PC-3 (cell line): ENCODE measurements around the gene ARID1A. TPM values are rescaled to one million over a fixed set of nuclear protein-coding genes. Genes with fewer than 3 reads are reported as not detected.

Source experiments
- ATAC-seq: fragments of 200-7000 bp; cut with Tn5 transposase; 2 replicates; pipeline ENCODE4 v1.9.1; 2020; ENCODE audit warnings: mild to moderate bottlenecking, moderate library complexity
- BruUV-seq: library from RNA; stranded (reverse); fragments of 400-500 nt; replicated peaks from 2 replicates; lab custom pipeline; 2021; lab: Mats Ljungman, UMichigan
- CTCF ChIA-PET: fragments of 300-600 bp; sonication (Branson Sonifier 250); formaldehyde crosslinking; loops from one replicate; lab custom pipeline; 2022; ENCODE audit warnings: antibody characterized with exemption; lab: Charles Lee
- POLR2A ChIA-PET: fragments of 300-600 bp; sonication (Branson Sonifier 250); formaldehyde crosslinking; loops from one replicate; lab custom pipeline; 2022; ENCODE audit warnings: antibody characterized with exemption; ENCODE audit not compliant: unreplicated experiment; lab: Charles Lee
- DNase-seq: peaks from one replicate; pipeline ENCODE4 v3.0.0-alpha.2; 2015
- H2AFZ ChIP-seq: fragments of 300-600 bp; sonication (generic); 2 replicates; pipeline ENCODE4 v1.6.0; 2016; ENCODE audit warnings: antibody characterized with exemption, low read length
- H3F3A ChIP-seq: fragments of 300-600 bp; sonication (generic); one replicate; pipeline ENCODE4 v1.6.0; 2017; ENCODE audit warnings: antibody characterized with exemption, low read length, control low read depth, mild to moderate bottlenecking; ENCODE audit not compliant: unreplicated experiment
- H3K27ac ChIP-seq: fragments of 300-600 bp; sonication (generic); 2 replicates; pipeline ENCODE4 v1.5.1; 2016; ENCODE audit warnings: mild to moderate bottlenecking, low read length
- H3K27me3 ChIP-seq: fragments of 300-600 bp; sonication (generic); 2 replicates; pipeline ENCODE4 v1.6.1; 2016; ENCODE audit warnings: low read length, mixed read lengths
- H3K36me3 ChIP-seq: fragments of 300-600 bp; sonication (generic); 2 replicates; pipeline ENCODE4 v1.6.1; 2016; ENCODE audit warnings: low read depth, mixed run types, low read length, mixed read lengths
- H3K4me1 ChIP-seq: fragments of 300-600 bp; sonication (generic); 2 replicates; pipeline ENCODE4 v1.5.1; 2016; ENCODE audit warnings: low read length; ENCODE audit not compliant: insufficient read depth
- H3K4me2 ChIP-seq: fragments of 300-600 bp; sonication (generic); 2 replicates; pipeline ENCODE4 v1.6.0; 2016; ENCODE audit warnings: low read length
- H3K4me3 ChIP-seq: fragments of 300-600 bp; sonication (generic); 2 replicates; pipeline ENCODE4 v1.5.1; 2016; ENCODE audit warnings: mild to moderate bottlenecking, low read length, mixed read lengths
- H3K79me2 ChIP-seq: fragments of 300-600 bp; sonication (generic); 2 replicates; pipeline ENCODE4 v1.6.1; 2017; ENCODE audit warnings: low read length, mixed read lengths
- H3K9ac ChIP-seq: fragments of 300-600 bp; sonication (generic); 2 replicates; pipeline ENCODE4 v1.6.0; 2016; ENCODE audit warnings: mild to moderate bottlenecking, low read length
- H3K9me2 ChIP-seq: fragments of 300-600 bp; sonication (generic); replicated peaks from 2 replicates; pipeline ENCODE4 v1.6.1; 2016; ENCODE audit warnings: mixed run types, low read length, mixed read lengths
- H3K9me3 ChIP-seq: fragments of 300-600 bp; sonication (generic); 2 replicates; pipeline ENCODE4 v1.6.1; 2016; ENCODE audit warnings: low read length, mixed read lengths
- H4K20me1 ChIP-seq: fragments of 300-600 bp; sonication (generic); 2 replicates; pipeline ENCODE4 v1.6.1; 2016; ENCODE audit warnings: low read length, mixed read lengths
- CTCF ChIP-seq: fragments of 300-600 bp; sonication (generic); conservative IDR thresholded peaks from 2 replicates; pipeline ENCODE4 v1.5.1; 2017; ENCODE audit warnings: antibody characterized with exemption, low read depth, mild to moderate bottlenecking, low read length
- EZH2 ChIP-seq: fragments of 300-600 bp; sonication (generic); IDR thresholded peaks from one replicate; pipeline ENCODE4 v1.6.1; 2017; ENCODE audit warnings: antibody characterized with exemption, mild to moderate bottlenecking, low read length; ENCODE audit not compliant: unreplicated experiment
- EZH2phosphoT487 ChIP-seq: fragments of 300-600 bp; sonication (generic); IDR thresholded peaks from 2 replicates; pipeline ENCODE4 v1.6.1; 2018; ENCODE audit warnings: mild to moderate bottlenecking, antibody characterized with exemption, low read length, borderline replicate concordance
- intact Hi-C: fragments of 100-400 bp; cut with micrococcal nuclease; formaldehyde crosslinking; loops from 2 replicates; pipeline ENCODE4 v1.9.0; 2023
- total RNA-seq: library from RNA; depleted of rRNA; stranded (reverse); fragments of >200 nt; gene quantifications from 2 replicates; pipeline ENCODE4 v1.2.3, GENCODE V29; 2014

Gene ARID1A
- total RNA-seq, 1 experiment from 2014 or later = 43.8 TPM

DNA sequence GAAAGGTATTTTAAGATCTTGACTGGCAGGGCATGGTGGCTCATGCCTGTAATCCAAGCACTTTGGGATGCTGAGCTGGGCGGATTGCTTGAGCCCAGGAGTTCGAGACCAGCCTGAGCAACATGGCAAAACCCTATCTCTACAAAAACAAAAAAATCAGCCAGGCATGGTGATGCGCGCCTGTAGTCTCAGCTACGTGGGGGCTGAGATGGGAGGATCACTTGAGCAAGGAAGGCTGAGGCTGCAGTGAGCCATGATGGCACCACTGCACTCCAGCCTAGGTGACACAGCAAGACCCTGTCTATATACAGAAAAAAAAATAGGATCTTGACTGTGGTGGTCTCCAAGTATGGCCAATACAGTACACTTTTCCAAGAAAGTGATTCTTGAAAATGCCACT, 16.0 kb downstream of the ARID1A start:
- peaks cover 98% of the 10 kb centered on the region for H3K79me2 ChIP-seq
- BruUV-seq = no TSS peak
- no peaks in the 10 kb centered on the region for H3K27me3 ChIP-seq
- ChIA-PET POLR2A (no interaction called here), CTCF (no interaction called here)
- no peaks in the 10 kb centered on the region for H3K9me2 ChIP-seq
- intact Hi-C loops = no loop called here
- TF ChIP-seq EZH2 (no peak), CTCF (no peak)
- H3K4me1 ChIP-seq = peaks cover 13% of the 10 kb centered on the region
- peaks cover 2% of the 10 kb centered on the region for H3F3A ChIP-seq
- H3K36me3 ChIP-seq = peaks cover 12% of the 10 kb centered on the region; the same call in 1 of the 2 replicates
- H3K9me3 ChIP-seq = no peaks in the 10 kb centered on the region
- H3K4me3 ChIP-seq = no peak overlapping the region
- H3K4me2 ChIP-seq = no peak overlapping the region
- ATAC-seq = no peak
- H3K9ac ChIP-seq = no peak overlapping the region
- H2AFZ ChIP-seq = no peak overlapping the region
- peaks cover 8% of the 10 kb centered on the region; the same call in 1 of the 2 replicates for H4K20me1 ChIP-seq
- no peak for DNase-seq
- H3K27ac ChIP-seq = no peak overlapping the region

DNA sequence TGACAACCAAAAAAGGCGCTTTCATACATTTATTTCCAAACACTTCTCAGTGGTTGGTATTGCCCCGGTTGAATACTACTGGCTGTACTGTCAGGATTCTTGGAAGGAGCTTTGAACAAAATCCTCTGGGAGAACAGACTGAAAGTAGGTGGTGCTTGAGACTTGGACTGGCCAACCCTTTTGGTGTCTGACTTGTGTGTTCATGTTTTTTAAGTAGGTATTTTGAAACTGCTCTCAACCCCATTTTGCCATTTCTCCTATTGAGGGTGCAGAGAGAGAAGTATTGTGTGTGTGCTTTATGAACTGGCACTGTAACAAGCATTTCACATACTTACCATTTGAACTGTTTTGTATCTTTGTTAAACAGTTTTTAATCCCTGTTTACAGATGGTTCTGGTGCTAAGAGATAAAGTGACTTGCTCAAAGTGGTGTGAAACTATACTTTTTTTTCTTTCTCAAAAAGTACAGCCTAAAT, 21.2 kb downstream of the ARID1A start:
- Histone ChIP-seq H3K9me2 (no peaks in the 10 kb centered on the region), H3K4me1 (0 out of 2 replicates have a peak, but pooled peaks cover 9% of the 10 kb centered on the region), H3K4me2 (no peak overlapping the region), H3F3A (no peaks in the 10 kb centered on the region), H2AFZ (no peak overlapping the region), H3K36me3 (peaks cover 5% of the 10 kb centered on the region; the same call in 1 of the 2 replicates), H3K9me3 (no peaks in the 10 kb centered on the region), H3K27me3 (no peaks in the 10 kb centered on the region), H3K79me2 (peaks cover 100% of the 10 kb centered on the region), H3K4me3 (no peak overlapping the region), H3K27ac (no peak overlapping the region), H3K9ac (no peak overlapping the region), H4K20me1 (peaks cover 25% of the 10 kb centered on the region)
- ATAC-seq (no peak), DNase-seq (no peak)
- TF ChIP-seq EZH2phosphoT487 (no peak), CTCF (no peak), EZH2 (no peak)
- ChIA-PET CTCF (no interaction called here), POLR2A (interaction anchor here (0.7 kb wide), 1 partner anchor 183 kb away, joined by 4 read pairs; no protein-coding TSS in a partner anchor)
- intact Hi-C loops = no loop called here
- no TSS peak for BruUV-seq

DNA sequence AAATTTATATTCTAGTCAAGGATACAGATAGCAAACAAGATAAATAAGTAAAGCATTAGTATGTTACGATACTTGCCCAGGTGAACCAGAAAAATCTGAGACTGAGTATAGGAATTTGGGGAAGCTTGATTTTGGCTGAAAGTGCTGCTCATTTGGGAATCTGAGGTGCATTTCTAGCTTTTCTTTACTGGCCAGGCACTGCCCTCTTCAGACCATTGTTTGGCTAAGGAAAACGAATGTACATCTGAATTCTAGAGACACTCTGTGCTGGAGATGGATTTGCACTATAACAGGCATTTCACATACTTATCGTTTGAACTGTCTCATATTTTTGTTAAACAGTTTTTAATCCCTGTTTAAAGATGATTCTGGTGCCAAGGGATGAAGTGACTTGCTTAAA, 23.4 kb downstream of the ARID1A start:
- CTCF ChIA-PET = interaction anchor here (0.6 to 1.0 kb wide), 2 partner anchors 42 to 80 kb away, joined by 3 to 4 read pairs; no protein-coding TSS in a partner anchor
- peaks cover 22% of the 10 kb centered on the region for H3K4me1 ChIP-seq
- H2AFZ ChIP-seq = no peak overlapping the region
- BruUV-seq = no TSS peak
- H4K20me1 ChIP-seq = peaks cover 33% of the 10 kb centered on the region
- POLR2A ChIA-PET = no interaction called here
- ATAC-seq (peak; percentile 18; the same call in 1 of the 2 replicates), DNase-seq (no peak)
- no peak overlapping the region for H3K9ac ChIP-seq
- intact Hi-C loops = loop anchor here (2.0 kb wide), 1 partner anchor 14 kb away; no protein-coding TSS in a partner anchor
- no peaks in the 10 kb centered on the region for H3K9me3 ChIP-seq
- H3K27ac ChIP-seq = no peak overlapping the region
- H3K4me2 ChIP-seq = no peak overlapping the region
- H3K79me2 ChIP-seq = peaks cover 100% of the 10 kb centered on the region
- no peaks in the 10 kb centered on the region for H3K27me3 ChIP-seq
- no peaks in the 10 kb centered on the region for H3K9me2 ChIP-seq
- peaks cover 3% of the 10 kb centered on the region; the same call in 1 of the 2 replicates for H3K36me3 ChIP-seq
- no peaks in the 10 kb centered on the region for H3F3A ChIP-seq
- H3K4me3 ChIP-seq = no peak overlapping the region
- TF ChIP-seq EZH2 (no peak), CTCF (peak; percentile 38; the same call in 1 of the 2 replicates), EZH2phosphoT487 (no peak)
